Mesodermal cell (in vitro differentiated cells): ENCODE data around the gene PHC2.

Experiments used
- H3K27ac ChIP-seq: 2 replicates; pipeline ENCODE4 v1.7.0; 2013; ENCODE audit warnings: mild to moderate bottlenecking, low read depth, low read length, moderate library complexity; ENCODE audit not compliant: severe bottlenecking
- H3K36me3 ChIP-seq: 2 replicates; pipeline ENCODE4 v1.7.1; 2013; ENCODE audit warnings: mild to moderate bottlenecking, low read length, moderate library complexity; ENCODE audit not compliant: control insufficient read depth, insufficient read depth
- H3K4me1 ChIP-seq: one replicate; pipeline ENCODE4 v1.7.1; 2013; ENCODE audit warnings: mild to moderate bottlenecking, low read length; ENCODE audit not compliant: insufficient read depth, control insufficient read depth, poor library complexity, severe bottlenecking
- H3K4me3 ChIP-seq: 2 replicates; pipeline ENCODE4 v1.7.0; 2013; ENCODE audit warnings: low read length, control low read depth, mild to moderate bottlenecking; ENCODE audit not compliant: insufficient read depth, poor library complexity, severe bottlenecking; ENCODE audit errors: extremely low read depth
- H3K9me3 ChIP-seq: 2 replicates; pipeline ENCODE4 v1.7.1; 2013; ENCODE audit warnings: mild to moderate bottlenecking, low read length, moderate library complexity; ENCODE audit not compliant: control insufficient read depth
- WGBS, 2 experiments: methylation state at CpG; one replicate each; pipeline ENCODE4 v1.1.5; 2013; ENCODE audit warnings: missing lambda C conversion rate in 2 of 2; ENCODE audit not compliant: insufficient coverage in 2 of 2; 5-methylcytosine and 5-hydroxymethylcytosine counted together

The PHC2 gene

GRCh38 chr1:33468011-33468410, 37.1 kb upstream of the PHC2 start:
- 96 to 100% methylated on average over 4 of the region's 4 CpGs for WGBS, 2 experiments
- H3K9me3 ChIP-seq = no peaks in the 10 kb centered on the region
- H3K4me1 ChIP-seq = peaks cover 34% of the 10 kb centered on the region
- H3K4me3 ChIP-seq = no peak overlapping the region
- no peak overlapping the region for H3K27ac ChIP-seq
- no peaks in the 10 kb centered on the region for H3K36me3 ChIP-seq

DNA sequence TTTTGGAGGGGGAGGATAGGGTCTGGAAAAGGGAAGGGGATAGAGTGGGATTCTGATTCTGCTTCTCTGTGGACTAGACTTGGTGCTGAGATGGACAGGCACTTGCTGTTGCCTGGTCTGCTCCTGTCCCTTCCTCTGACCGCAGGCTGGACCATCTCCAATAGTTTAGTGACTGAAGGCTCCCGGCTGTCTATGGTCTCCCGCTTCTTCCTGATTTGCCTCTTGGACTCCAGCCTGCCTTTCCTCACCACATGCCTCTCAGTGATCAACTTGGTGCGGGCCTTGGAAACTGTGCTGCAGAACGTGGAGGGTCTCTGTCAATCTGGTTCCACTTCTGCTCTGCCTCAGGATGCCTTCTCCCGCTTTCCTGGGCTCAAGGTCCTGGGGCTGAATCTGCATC, 35.3 kb upstream of the PHC2 start:
- WGBS, 2 experiments = 89 to 98% methylated on average over 5 to 6 of the region's 6 CpGs
- H3K36me3 ChIP-seq = no peaks in the 10 kb centered on the region
- no peak overlapping the region for H3K4me3 ChIP-seq
- H3K27ac ChIP-seq = no peak overlapping the region
- no peaks in the 10 kb centered on the region for H3K9me3 ChIP-seq
- peaks cover 29% of the 10 kb centered on the region for H3K4me1 ChIP-seq

DNA sequence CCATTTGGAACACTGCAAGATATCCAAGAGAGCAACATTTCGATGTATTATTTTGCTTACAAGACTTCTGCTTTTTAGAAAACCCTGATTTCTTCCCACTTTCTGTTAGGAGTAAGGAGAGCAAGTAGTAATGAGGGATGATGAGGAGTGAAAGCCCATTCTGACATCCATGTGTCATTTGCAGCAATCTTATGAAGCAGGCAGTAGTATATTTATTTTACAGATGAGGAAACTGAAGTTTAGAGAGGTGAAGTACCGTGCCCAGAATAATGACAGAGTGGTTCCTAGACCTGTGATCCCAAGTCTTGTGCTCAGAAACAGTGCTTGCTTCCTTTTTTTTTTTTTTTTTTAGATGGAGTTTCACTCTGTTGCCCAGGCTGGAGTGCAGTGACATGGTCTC, 34.4 kb upstream of the PHC2 start:
- no peaks in the 10 kb centered on the region for H3K9me3 ChIP-seq
- no peak overlapping the region for H3K4me3 ChIP-seq
- H3K36me3 ChIP-seq = no peaks in the 10 kb centered on the region
- 94 to 100% methylated on average over 1 to 2 of the region's 2 CpGs for WGBS, 2 experiments
- H3K27ac ChIP-seq = no peak overlapping the region
- H3K4me1 ChIP-seq = peaks cover 22% of the 10 kb centered on the region

- no peak overlapping the region for H3K4me3 ChIP-seq
- WGBS, 2 experiments = 100% methylated on average over 1 to 2 of the region's 3 CpGs
- no peak overlapping the region for H3K27ac ChIP-seq
- no peaks in the 10 kb centered on the region for H3K36me3 ChIP-seq
- H3K9me3 ChIP-seq = no peaks in the 10 kb centered on the region
- H3K4me1 ChIP-seq = peaks cover 22% of the 10 kb centered on the region
Measured at GRCh38 chr1:33464552-33464951, 33.7 kb upstream of the PHC2 start.

DNA sequence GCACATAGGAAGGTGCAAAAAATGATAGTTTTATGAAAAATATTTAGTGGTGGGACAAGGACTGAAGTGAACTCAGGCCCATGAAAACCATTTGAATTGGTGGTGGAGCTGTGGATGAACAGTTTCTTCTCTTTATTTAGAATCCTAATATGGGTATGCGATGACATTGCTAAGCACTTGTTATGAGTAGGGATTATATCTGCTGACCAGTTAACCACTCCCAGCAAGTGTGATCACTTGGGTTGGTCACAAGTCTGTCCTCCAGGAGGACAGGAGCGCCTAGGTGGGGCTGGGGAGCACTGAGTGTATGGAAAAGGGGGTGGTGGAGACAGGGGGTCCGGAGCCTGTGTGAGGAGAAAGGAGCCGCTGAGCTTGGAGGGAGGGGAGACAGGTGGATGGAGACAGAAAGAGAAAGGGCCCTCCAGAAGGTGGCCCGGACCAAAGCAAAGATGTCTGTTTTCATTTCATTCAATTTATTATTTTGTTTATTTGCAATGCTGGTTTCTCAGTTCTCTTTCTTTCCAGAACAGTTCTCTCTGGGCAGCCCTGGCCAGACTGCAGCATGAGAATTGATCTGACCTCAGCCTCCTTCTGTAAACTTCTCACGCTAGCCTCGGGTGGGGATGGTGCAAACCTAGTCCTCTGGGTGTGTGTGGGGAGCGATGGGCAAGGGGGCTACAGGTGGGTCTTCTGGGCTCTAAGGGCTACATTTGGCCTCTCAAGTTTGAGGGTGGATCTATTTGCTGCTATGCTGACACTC, 31.7 kb upstream of the PHC2 start:
- 63 to 67% methylated on average over 3 of the region's 8 CpGs for WGBS, 2 experiments
- H3K4me1 ChIP-seq = peaks cover 22% of the 10 kb centered on the region
- H3K4me3 ChIP-seq = no peak overlapping the region
- H3K36me3 ChIP-seq = no peaks in the 10 kb centered on the region
- no peaks in the 10 kb centered on the region for H3K9me3 ChIP-seq
- no peak overlapping the region for H3K27ac ChIP-seq

- 85 to 92% methylated on average over 2 to 3 of the region's 4 CpGs for WGBS, 2 experiments
- Histone ChIP-seq H3K9me3 (no peaks in the 10 kb centered on the region), H3K27ac (no peak overlapping the region), H3K36me3 (no peaks in the 10 kb centered on the region), H3K4me3 (no peak overlapping the region), H3K4me1 (peaks cover 37% of the 10 kb centered on the region)
Measured at GRCh38 chr1:33460947-33461629, 30.2 kb upstream of the PHC2 start.

GRCh38 chr1:33460144-33460543, 29.2 kb upstream of the PHC2 start:
- H3K36me3 ChIP-seq = no peaks in the 10 kb centered on the region
- peaks cover 43% of the 10 kb centered on the region for H3K4me1 ChIP-seq
- no peaks in the 10 kb centered on the region for H3K9me3 ChIP-seq
- no peak overlapping the region for H3K27ac ChIP-seq
- 73 to 80% methylated on average over 2 to 3 of the region's 3 CpGs for WGBS, 2 experiments
- H3K4me3 ChIP-seq = no peak overlapping the region

GRCh38 chr1:33459691-33460090, 28.8 kb upstream of the PHC2 start:
- WGBS, 2 experiments = 88 to 97% methylated on average over 4 of the region's 4 CpGs
- no peak overlapping the region for H3K27ac ChIP-seq
- H3K36me3 ChIP-seq = no peaks in the 10 kb centered on the region
- H3K9me3 ChIP-seq = no peaks in the 10 kb centered on the region
- peaks cover 43% of the 10 kb centered on the region for H3K4me1 ChIP-seq
- H3K4me3 ChIP-seq = no peak overlapping the region

- 67 to 100% methylated on average over 1 to 3 of the region's 6 CpGs for WGBS, 2 experiments
- peaks cover 43% of the 10 kb centered on the region for H3K4me1 ChIP-seq
- H3K27ac ChIP-seq = peak overlapping the region; percentile 23
- H3K36me3 ChIP-seq = no peaks in the 10 kb centered on the region
- H3K4me3 ChIP-seq = no peak overlapping the region
- H3K9me3 ChIP-seq = peaks cover 6% of the 10 kb centered on the region
Measured at GRCh38 chr1:33456502-33456886, 25.6 kb upstream of the PHC2 start.

DNA sequence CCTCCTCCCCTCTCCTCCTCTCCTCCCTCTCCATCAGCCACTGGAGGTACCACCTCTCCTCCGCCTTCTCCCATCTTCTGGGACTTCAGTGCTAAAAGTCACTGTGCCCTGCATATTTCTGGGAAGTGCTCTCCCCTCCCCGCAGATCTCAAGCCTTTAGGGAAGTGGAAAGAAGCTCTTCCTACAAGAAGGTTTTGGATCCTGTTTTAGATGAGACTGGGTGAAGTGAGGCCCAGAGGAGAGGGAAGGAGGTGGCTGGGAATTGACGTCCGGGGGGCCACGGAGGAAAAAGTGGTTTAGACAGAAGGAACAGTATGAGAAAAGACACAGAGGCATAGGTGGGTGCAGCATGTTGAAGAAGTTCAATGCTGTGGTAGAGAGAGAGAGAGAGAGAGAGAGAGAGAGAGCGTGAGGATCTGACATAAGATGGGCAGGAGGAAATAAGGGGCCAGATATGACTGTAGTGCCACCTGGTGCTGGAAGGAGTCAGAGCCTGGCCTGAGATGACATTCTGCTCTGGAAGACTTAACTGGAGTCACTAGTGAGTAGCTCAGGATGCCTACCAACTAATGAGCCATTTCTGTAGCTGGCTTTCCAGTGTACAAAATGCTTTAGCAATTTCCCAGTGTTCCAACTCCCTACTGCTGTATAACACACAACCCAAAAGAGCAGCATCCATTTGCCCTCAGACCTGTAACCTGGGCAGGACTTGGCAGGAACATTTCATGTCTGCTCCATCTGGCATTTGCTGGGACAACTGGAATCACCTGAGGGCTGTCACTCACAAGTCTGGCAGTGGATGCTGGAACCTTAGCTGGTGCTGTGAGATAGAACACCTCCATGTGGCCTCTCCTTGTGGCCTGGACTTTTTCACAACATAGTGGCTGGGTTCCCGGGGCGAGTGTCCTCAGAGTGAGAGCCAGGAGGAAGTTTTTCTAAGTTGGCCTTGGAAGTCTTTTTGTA, 24.9 kb upstream of the PHC2 start:
- Histone ChIP-seq H3K36me3 (no peaks in the 10 kb centered on the region), H3K4me3 (no peak overlapping the region), H3K4me1 (peaks cover 43% of the 10 kb centered on the region), H3K9me3 (peaks cover 6% of the 10 kb centered on the region), H3K27ac (peak overlapping the region; percentile 23)
- WGBS, 2 experiments = 44 to 76% methylated on average over 4 to 6 of the region's 8 CpGs
